Activated CD4-positive, alpha-beta T cell treated with anti-CD3 and anti-CD28 coated beads, Interleukin-10, Interleukin-2, amounts not matched to agents 100 ng/mL and 50 ng/mL, durations not matched to agents 16 hours and 8 hours (primary cell): ENCODE results near the gene CACNA1B.
"Not testable (repeated sequence)": the region's sequence is repeated elsewhere in the genome, so short reads cannot be mapped to it uniquely, and the experiment has no call there.

Source experiments
- DNase-seq: peaks from one replicate; pipeline ENCODE4 v3.0.0-alpha.2; 2020

CACNA1B gene

DNA sequence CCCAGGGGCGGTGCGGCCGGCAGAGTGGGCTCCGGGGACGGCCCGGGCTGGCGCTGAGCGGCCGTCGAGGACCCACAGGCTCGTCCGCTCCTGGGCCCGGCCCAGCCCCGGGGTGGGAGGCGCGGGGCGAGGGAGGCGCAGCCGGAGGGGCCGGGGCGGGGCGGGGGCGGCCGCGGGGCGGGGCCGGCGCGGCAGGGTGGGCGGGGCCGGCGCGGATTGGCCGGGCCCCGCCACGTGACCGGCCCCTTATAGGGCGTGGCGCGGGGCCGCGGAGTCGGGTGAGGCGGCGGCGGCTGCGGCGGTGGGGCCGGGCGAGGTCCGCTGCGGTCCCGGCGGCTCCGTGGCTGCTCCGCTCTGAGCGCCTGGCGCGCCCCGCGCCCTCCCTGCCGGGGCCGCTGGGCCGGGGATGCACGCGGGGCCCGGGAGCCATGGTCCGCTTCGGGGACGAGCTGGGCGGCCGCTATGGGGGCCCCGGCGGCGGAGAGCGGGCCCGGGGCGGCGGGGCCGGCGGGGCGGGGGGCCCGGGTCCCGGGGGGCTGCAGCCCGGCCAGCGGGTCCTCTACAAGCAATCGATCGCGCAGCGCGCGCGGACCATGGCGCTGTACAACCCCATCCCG is at the start of gene CACNA1B:
Gene CACNA1B (plus strand): TSS at position 277 of the 617 bp plus-strand sequence. CDS start 152 bp downstream, at position 429.
- not testable (repeated sequence) for DNase-seq

DNA sequence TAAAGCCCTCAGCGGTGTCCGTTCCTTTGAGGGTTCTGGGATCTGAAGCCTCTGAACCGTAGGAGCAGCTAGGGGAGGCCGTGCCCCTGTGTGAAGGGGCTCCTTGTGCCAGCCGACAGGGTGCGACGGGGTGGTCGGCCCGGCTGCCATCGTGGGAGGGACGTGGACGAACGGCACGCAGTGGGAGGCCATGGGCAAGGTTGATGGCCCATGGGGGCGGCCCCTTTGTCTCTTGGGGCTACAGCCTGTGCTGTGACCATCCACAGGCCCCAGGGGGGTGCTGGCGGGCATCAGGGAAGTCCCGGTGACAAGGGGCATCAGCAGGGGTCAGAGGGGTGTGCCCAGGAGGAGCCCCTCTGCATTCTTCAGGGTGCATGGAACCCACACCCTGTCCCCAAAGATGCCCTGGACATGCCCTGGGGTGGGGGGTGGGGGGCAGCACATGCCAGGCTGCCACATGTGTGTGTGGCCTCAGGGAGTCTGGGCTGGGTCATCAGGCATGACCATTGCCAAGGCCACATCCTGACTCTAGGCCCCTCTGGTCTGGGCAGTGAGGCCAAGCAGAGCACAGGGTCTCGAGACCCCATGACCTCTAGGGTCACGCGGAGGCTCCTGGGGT is 49.6 kb upstream of the CACNA1B start:
- DNase-seq, result no peak

DNA sequence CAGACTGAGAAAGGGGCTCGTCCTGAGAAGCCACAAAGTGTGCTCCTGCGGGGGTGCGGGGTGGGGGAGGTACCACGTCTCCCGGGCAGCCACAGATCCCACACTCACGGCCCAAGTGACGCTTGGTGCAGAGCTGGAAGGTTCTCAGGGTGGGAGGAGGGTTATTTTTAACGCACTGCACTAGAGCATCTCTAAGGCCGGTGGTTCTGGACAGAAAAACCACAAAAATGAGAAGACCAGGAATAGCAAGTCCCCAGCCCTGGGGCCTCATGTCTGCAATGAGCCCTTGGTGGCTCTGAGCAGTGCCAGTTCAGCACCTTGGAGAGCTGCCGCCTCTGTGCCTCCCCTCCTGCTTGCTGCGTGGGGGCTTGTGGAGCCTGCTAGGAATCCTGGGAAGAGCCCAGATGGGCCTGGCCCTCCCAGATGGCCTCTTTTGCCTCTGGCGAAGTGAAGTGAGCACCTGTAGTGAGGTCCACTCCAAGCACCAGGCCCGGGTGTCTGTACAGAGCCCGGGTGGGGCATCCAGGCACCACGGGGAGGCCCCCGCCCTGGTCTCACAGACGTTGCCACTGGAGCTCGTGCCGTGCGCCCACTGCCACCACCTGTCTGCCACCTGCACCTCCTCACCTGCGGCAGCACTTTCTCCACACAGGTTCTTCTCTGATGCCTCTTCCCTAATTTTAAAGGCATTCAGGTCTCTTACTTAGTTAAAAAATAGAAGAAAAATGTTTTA is 48.9 kb upstream of the CACNA1B start:
- no peak for DNase-seq

DNA sequence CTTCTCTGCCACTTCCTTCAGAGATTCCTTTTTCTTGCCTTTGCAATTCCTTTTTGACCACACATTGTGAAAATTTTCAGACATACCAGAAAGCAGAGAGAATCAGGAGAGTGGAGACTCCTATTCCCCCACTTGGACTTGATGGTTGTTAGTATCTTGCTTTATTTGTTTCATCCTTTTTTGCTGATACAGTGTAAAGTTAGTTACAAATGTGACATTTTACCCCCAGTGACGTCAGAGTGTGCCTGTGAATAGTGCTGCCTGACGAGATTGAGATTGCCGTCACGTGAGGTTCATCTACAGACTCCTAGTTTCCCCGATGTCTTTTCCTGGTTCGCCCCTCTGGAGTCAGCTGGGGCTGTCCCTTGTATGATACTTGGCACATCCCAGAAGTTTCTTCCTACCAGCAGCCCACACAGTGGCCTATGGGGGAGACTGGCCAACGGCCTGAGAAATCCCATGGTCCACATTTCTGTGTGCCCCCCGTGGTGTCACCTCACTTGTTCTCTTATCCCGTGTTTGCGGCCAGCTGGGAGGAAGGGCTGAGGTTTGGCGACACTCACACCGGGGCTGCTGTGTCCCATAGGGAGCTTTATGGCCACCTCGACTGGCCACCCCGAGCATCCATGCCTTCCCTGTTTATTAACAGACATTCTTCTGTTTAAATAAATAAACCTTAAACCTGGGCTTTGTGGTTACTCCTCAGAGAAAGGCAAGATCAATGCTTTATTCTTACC is 48.2 kb upstream of the CACNA1B start:
- DNase-seq, result no peak

DNA sequence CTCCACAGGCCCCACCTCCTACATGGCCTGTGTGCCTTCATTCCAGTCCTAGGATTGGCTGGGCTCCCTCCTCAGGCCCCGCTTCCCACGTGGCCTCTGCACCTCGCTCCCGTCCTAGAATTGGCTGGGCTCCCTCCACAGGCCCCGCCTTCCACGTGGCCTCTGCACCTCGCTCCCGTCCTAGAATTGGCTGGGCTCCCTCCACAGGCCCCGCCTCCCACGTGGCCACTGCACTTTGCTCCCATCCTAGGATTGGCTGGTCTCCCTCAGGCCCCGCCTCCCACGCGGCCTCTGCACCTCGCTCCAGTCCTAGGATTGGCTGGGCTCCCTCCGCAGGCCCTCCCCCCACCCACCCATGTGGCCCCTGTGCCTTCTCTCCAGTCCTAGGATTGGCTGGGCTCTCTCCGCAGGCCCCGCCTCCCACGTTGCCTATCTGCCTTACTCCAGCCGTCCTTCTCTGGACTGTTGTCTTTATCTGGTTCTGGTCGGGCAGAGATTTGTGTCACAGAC is 45.3 kb upstream of the CACNA1B start:
- no peak for DNase-seq

DNA sequence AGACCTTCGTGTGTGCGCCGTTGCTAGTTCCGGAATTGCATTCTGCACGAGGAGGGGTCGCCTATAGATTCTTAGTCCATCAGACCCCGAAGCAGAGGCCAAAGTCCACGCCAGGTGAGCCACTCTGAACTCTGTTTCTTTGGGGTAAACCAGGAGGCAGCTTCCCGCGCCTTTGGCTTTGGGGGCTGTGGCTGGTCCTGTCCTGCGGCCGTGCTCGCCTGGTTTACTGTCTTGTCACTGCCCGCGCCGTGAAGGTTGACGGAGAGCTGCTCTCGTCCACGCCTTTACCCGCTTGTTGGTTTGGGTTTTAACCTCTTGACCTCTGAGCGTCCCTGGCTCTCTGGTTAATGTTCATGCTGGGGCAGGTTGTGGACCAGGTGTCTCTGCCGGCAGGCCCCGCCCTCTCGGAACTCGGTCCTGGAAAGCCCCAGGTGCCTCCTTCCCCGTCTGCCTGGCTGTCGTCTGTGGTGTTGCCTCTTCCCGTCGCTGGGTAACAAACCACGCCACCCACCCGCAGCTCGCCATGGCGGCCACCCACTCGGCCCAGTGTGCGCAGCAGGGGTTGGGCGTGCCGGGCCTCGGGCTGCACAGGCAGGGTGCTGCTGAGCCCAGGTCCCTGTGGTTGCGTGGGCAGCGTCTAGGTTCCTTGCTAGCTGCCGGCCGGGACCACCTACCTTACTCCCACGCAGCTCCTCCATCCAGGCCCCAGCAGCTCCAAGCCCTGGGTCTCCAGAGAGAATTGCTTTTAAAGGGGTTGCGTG is 44.6 kb upstream of the CACNA1B start:
- no peak for DNase-seq

DNA sequence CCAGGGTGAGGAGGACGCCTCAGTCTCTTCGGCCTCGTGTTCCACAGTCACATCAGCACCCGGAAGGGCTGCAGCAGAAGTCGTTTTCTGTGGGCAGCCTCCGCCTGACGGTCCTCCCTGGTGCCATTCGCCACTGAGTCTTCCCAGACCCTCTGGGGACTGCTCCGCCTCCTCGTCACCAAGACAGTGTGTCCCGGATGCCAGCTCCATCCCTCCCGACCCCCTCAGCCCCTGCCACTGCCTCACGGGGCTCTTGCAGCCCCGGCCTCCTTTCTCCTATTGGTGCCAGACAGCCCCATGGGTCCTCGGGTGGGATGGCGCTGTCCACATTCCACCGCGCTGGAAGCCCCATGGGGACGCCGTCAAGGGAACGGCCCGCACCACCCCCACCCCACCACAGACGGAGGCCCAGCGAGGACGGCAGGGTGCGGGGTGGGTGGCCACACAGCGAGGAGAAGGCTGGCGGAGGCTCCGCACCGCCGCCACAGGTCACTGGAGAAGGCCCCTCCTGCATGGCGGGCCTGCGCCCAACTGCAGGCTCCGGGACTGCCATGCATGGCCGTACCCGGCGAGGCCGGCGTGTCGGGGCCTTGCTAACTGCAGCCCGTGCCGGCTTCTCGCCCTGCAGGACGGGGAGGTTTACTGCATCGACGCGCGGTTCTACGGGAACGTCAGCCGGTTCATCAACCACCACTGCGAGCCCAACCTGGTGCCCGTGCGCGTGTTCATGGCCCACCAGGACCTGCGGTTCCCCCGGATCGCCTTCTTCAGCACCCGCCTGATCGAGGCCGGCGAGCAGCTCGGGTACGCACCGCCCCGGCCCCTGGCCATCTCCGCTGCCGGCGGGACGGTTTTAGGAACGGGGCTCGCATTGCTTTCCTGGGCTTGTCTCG is 43.6 kb upstream of the CACNA1B start:
- DNase-seq, result no peak

DNA sequence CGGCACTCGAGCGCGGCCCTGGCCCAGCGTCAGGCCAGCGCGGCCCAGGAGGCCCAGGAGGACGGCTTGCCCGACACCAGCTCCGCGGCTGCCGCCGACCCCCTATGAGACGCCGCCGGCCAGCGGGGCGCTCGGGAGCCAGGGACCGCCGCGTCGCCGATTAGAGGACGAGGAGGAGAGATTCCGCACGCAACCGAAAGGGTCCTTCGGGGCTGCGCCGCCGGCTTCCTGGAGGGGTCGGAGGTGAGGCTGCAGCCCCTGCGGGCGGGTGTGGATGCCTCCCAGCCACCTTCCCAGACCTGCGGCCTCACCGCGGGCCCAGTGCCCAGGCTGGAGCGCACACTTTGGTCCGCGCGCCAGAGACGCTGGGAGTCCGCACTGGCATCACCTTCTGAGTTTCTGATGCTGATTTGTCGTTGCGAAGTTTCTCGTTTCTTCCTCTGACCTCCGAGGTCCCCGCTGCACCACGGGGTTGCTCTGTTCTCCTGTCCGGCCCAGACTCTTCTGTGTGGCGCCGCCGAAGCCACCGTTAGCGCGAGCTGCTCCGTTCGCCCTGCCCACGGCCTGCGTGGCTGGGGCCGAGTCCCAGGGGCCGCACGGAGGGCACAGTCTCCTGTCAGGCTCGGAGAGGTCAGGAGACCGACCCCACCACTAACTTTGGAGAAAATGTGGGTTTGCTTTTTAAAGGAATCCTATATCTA is 42.6 kb upstream of the CACNA1B start:
- no peak for DNase-seq

DNA sequence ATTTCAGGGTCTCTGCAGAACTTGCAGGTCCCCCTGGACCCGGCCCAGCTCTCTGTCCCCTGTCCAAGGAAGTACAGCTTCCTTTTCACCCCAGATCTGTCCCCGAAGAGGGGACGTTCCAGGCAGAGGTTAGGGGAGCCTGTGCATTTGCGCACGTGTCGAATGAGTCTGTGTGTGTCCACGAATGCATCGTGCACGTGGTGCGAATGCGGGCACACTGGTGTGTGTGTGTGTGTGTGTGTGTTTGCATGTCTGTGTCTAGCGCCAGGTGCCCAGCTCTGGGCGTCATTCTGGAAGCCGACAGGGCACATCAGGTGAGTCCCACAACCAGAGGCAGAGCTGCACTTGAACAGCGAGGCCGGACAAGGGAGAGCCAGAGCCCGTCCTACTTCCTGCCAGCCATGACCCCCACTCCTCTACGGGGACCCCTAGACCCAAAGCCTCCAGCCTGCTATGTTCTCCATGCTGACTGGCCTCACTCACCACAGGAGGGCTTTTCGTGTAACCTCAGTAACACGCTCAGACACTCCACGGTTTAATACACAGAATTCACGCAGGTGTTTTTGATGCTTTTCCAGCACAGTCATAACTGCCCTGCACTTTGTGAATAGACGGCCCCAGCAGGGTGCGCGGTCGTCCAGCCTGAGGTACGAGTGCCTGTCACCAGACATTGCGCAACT is 41.3 kb upstream of the CACNA1B start:
- no peak for DNase-seq

DNA sequence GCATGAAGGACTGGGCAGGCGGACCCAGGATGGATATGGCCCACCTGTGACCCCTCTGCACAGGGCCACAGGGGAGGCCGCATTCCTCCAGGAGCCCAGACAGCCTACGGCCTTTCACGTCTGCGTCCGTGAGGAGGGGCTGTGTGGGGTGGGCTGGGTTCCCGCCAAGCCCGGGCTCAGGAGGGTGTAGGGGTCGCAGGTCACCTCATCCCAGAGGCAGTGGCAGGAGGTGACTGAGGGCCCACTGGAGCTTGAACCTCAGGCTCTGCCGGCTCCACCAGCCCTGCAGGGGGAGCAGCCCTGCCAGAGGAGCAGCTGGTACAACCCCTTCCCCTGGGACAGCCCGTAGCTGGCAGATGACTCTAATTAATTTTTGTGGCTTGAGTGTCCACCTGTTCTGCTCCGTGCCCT is 40.7 kb upstream of the CACNA1B start:
- DNase-seq, result no peak

DNA sequence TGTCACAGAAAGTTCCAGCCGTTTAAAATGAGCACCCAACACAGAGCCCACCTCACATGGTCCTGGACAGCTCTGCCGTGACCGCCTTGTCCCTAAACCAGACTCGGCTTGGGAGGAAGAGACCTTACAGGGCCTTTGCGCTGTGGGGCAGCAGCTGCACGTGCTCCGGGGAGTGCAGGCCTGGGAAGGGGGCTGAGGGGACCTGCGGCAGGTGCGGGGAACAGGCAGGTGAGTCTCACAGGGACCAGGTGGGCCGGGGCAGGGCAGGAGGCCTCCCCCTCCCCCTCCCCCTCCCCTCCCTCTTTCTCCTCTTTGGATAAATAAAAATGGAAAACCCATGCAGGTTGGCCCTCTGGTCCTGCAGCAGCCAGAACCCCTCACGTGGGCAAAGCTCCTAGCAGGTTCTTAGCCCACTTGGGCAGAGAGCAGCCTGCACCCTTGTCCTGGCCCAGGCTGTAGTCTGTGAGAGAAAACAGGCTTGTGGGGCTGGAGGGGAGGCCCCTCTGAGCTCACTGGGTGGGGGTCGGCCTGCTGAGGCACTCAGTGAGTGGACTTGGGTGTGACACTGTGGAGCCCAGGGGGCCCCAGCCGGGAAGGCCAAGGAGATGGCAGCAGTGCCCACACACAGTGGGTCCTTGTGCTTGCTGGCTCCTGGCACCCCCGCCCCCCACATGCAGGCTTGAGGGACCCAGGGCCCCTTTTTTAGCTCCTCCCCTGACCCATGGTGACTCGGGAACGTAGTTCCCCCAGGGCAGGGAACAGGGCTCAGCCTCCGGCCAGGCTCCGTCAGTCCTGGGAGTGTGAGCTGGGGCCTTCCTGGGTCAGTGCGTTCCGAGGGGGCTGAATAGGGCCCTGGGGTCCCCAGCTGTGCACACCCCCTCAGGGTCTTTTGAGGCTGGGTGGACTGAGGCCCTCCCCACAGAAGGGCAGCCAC is 40.0 kb upstream of the CACNA1B start:
- DNase-seq, result no peak

DNA sequence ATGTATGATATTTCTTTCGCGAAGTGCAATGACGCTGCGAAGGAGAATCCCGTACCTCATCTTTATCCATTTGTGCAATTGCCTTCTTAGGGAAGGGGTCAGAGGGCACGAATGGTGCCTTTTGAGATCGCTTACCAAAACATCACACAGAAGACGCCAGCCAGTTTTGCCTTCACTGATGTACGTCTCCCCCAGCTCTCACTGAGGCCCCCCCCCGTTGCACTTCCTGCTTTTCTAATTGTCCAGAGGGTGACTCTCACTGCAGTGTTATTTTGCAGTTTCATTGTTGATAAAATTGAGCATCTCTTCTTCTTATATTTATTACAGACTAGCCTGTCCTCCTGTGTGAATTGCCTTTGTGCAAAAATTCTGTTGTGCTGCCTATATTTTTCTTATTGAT is 39.0 kb upstream of the CACNA1B start:
- no peak for DNase-seq

DNA sequence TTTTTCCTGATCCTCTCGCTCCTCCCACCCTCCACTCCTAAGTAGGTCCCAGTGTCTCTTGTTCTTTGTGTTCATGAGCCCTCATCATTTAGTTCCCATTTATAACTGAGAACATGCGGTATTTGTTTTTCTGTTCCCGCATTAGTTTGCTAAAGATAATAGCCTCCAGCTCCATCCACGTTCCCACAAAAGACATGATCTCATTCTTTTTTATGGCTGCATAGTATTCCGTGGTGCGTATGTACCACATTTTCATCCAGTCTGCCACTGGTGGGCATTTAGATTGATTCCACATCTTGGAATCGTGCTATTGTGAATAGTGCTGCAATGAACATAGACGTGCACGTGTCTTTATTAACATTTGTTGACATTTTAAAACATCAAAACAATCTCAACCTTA is 34.2 kb upstream of the CACNA1B start:
- DNase-seq, result no peak

DNA sequence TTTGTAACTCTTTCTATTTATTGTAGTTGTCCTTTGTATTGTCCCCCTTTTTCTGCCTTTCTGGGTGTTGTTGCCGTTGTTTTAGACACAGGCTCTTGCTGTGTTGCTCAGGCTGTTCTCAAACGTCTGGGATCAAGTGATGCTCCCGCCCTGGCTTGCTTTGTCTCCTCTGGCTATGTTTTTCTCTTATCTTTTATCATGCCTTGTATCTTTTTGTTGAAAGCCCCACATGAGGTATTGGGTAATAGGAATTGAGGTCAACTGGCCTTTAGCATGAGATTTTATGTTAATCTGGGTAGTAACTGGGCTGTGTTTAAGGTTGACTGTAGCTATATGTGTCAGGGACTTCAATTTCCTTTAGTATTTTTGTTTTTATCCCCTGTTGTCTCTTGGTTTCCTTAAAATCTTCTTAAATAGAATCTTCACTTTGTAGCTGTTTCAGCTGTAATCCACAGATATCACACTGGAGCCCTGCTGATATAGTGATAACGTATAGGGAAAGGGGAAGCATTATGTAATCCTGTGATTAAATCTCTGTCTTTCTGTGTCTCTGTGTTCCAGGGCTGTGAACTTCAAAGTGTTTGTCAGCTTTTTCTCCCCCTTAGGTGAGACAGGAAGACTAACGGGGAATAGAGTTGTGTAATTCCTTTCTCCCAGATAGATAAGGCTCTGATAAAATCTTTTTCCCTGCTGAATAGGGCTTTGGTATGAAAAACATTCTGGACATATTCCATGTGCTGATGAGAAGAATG is 25.9 kb upstream of the CACNA1B start:
- no peak for DNase-seq

DNA sequence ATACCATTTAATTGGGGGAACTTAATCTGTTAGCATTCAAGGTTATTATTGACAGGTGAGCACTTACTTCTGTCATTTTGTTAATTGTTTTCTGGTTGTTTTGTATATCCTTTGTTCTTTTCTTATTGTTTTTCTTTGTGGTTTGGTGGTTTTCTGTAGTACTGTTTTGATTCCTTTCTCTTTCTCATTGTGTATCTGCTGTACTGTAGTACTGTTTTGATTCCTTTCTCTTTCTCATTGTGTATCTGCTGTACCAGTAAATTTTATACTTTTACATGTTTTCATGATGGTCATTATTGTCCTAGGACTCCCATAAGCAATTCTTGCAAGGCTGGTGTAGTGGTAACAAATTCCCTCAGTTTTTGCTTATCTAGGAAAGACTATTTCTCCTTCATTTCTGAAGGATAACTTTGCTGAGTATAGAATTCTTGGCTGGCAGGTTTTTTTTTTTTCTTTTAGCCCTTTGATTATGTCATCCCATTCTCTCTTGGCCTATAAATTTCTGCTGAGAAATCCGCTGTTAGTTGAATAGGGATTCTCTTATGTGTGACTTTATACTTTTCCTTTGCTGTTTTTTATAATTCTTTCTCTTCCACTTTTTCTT is 24.1 kb upstream of the CACNA1B start:
- peak; percentile 27 for DNase-seq

DNA sequence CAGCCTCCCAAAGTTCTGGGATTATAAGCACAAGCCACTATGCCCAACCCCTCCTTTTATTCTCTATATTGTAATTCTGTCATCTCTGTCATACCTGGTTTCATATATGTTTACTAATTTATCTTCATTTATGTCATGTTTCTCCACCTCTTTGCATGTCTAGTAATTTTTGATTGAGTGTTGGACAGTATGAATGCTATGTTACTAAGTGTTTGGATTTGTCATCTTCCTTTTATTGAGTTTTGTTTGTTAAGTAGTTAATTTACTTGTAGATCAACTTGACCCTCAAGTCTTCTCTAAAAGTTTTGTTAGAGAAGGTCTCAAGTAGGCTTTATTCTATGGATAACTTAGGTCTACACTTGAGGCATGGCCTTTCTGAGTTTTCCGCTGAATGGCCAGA is 17.2 kb upstream of the CACNA1B start:
- no peak for DNase-seq

DNA sequence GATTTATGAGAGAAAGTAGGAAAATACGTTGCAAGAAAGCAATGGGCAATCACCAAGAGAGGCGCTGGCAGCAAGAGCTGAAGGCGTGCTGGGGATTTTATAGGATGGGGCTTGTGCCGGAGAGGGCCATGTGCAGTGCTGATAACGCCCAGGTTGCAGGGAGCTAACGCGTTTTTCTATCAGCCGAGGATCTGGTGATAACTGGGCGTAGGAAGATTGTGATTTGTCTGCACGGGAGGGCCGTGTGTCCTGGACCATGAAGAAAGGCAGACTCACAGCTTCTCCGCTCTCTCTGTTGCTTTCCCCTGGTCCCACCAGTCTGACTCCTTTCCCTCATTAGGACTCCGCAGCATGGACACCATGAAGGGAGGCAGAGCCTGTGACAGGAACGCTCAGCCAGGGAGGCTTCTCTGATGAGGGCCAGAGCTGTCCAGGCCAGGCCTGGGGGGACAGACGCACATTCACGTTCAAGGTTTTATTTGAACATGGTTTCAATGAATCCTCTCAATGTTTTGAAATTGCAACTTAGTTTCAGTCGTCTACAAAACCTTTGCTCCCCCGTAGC is 11.9 kb upstream of the CACNA1B start:
- DNase-seq, result no peak
